Fibroblast of the conjunctiva (primary cell): ENCODE measurements around the gene RBM19.
"Not testable (repeated sequence)": the region's sequence is repeated elsewhere in the genome, so short reads cannot be mapped to it uniquely, and the experiment has no call there.

ENCODE experiments used
- DNase-seq: peaks from one replicate; pipeline ENCODE4 v3.0.0-alpha.2; 2010; ENCODE audit warnings: low read depth

RBM19 gene

GRCh38 chr12:113965951-113966797, at the start of gene RBM19:
Gene RBM19 (minus strand): TSS chr12:113966325. CDS start chr12:113966227, 98 bp downstream.
- DNase-seq: peak; percentile 97

DNA sequence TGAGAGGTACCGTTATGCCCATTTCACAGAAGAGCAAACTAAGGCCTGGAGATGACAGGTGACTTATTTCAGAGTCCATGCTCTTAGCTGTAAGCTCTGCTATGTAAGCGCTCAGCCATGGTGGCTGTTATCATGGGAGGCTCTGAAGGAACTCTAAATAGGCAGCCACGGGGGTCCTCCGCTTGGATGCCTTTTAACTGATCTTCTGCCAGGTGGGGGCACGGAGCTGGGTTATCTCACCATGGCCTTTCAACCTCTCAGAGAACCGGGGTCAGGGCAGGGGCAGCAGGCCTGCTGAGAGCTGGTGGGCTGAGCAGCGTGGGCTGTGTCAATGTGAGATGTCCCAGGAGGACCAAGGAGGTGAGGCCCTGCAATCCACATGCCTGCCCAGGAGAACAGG, 49.7 kb upstream of the RBM19 start:
- no peak for DNase-seq

- no peak for DNase-seq
Measured at GRCh38 chr12:114013575-114014345, 47.6 kb upstream of the RBM19 start.

GRCh38 chr12:114012744-114013431, 46.8 kb upstream of the RBM19 start:
- DNase-seq: no peak

DNA sequence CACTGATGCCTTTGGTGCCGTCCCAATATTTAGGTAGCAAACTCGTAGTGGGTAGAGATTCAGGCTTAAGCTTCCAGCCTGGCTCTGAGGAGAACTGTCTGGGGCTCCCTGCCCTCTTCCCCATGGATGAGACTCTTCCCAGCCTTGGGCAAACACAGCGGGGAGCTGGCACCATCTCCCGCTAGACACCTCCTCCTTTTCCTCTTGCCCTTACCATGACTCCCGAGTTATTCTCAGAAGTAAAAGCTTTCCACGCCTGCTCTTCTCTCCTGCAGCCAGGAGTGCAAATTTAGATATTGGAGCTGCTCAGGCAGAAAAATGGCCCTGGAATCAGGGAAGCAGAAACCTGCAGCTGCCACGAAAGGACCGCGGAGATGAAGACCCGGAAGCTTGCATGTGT, 45.6 kb upstream of the RBM19 start:
- no peak for DNase-seq

GRCh38 chr12:114006482-114007425, 40.6 kb upstream of the RBM19 start:
- DNase-seq: no peak

GRCh38 chr12:114004402-114004801, 38.3 kb upstream of the RBM19 start:
- DNase-seq: no peak

- DNase-seq: no peak
Measured at GRCh38 chr12:114003286-114003685, 37.2 kb upstream of the RBM19 start.

DNA sequence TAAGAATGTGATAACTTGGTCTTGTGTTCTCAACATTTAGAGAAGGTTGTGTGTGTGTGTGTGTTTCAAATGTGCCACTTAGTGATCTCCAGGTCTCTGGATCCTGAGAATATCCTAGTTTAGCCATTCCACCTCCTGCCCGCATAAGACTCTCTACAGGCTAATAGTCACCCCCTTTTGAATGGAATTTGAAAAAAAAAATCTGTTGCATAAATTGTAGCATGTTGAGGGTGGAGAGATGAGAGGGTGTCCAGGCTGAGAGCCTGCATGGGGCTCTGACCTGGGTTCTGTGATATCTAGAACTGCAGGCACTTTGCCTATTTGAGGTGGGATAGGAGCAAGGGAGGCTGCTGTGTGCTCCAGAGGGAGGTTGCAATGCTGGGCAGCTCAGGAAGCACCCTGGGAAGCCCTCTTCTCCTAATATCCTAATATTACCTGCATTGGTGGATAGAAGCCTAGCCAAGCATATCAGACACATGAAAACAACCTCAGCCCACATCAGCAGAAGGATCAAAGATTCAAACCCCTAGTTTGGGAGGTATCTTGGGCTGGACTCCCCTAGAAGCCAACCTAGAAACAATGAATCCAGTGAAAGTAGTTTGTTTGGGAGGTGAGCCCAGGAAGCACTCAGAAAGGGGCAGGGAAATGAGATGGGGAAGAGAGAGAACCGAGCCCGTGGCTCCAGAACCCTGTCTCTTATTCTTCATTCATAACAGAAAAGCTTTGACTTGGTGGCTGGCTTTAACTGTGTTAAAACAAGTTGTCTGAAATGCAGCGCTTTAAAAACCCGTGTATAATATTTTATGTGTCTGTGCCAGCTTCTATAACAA, 35.6 kb upstream of the RBM19 start:
- no peak for DNase-seq

DNA sequence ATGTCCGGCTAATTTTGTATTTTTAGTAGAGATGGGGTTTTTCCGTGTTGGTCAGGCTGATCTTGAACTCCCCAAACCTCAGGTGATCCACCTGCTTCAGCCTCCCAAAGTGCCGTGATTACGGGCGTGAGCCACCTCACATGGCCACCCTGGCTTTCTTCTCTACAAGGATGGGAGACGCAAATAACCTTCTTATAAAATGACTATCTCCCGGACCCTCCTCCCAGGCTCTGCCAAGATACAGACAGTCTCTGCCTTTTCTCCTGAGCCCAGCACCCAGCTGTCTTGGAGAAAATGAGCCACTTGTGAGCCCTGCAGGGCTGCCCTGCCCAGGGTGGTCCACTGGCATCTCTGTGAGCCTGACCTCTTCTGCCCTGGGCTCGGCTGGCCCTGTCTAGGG, 34.7 kb upstream of the RBM19 start:
- no peak for DNase-seq

DNA sequence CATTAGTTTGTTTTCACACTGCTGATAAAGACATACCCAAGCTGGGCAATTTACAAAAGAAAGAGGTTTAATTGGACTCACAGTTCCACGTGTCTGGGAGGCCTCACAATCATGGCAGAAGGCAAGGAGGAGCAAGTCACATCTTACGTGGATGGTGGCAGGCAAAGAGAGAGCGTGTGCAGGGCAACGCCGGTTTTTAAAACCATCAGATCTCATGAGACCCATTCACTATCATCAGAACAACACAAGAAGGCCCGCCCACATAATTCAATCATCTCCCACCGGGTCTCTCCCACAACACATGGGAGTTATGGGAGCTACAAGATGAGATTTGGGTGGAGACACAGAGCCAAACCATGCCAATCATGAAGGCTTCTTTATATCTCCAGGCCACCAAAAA, 34.1 kb upstream of the RBM19 start:
- not testable (repeated sequence) for DNase-seq

- no peak for DNase-seq
Measured at GRCh38 chr12:113997365-113997764, 31.2 kb upstream of the RBM19 start.

DNA sequence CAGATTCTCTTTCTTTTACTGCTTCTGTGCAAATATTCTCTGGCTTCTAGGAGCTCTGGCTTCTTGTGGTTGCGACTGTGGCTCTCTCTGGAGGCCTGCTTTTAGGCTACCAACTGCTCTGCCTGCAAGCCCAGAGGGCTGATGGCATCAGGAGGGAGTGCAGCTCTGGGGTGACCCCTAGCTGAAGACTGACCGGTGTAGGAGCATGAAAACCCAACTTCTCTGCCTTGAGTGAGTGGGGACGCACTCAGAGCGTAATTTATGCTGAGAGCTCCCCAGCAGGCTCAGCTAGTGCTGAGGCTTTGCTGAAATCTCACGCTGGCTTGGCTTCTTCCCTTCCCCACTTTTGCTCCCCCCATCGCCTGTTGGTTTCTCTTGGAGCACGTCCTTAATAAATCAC, 29.9 kb upstream of the RBM19 start:
- DNase-seq: no peak

DNA sequence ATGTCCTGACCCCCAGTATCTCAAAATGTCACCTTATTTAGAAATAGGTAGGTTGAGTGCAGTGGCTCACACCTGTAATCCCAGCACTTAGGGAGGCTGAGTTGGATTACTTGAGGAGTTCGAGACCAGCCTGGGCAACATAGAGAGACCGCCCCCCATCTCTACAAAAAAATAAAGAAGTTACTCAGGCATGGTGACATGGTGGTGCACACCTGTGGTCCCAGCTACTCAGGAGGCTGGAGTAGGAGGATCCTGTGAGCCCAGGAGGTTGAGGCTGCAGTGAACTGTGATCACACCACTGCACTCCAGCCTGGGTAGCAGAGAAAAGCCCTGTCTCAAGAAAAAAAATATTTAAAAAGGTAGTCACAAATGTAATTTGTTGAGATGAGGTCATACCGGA, 27.9 kb upstream of the RBM19 start:
- no peak for DNase-seq

DNA sequence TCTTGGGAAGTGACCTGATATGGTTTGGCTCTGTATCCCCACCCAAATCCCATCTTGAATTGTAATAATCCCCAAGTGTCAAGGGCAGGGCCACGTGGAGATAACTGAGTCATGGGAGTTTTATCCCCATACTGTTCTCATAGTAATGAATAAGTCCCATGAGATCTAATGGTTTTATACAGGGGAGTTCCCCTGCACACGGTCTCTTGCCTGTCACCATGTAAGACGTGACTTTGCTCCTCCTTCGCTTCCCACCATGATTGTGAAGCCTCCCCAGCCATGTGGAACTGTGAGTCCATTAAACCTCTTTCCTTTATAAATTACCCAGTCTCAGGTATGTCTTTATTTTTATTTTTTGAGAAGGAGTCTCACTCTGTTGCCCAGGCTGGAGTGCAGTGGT, 26.6 kb upstream of the RBM19 start:
- not testable (repeated sequence) for DNase-seq

DNA sequence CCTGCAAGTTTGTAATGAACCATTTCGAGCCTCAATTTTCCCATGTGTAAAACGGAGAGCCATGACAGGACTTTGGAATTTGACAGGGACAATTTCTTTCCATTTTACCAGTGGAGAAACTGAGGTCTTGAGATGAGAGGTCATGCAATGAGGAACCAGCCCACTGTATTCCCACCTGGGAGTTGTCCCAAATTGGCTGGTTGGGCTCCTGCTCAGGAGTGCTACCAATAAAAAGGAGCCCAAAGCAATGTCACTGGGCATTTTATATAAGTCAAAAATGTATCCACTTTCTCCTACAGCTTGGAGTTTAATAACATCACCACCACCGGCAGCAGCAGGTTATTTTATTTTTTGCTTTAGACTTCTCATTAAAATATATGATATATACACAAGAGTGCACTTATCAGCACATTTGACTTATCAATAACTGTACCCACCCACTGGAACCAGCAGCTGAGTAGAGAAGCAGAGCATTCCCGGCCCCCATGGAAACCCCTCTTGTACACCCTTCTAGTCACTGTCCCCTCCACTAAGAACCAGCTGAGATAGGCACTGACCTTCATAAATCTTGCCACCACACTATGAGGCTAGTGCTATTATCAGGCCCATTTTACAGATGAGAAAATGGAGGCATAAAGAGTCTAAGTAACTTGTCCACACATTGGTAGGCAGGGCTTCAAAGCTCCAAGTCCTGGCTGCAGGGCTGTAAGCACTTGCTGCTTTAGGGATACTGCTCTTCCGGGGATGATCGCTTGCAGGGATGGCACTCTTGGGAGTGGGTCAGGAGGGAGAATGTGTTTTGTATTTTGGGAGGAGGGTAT, 25.3 kb upstream of the RBM19 start:
- DNase-seq: no peak

GRCh38 chr12:113990250-113991223, 24.4 kb upstream of the RBM19 start:
- no peak for DNase-seq

DNA sequence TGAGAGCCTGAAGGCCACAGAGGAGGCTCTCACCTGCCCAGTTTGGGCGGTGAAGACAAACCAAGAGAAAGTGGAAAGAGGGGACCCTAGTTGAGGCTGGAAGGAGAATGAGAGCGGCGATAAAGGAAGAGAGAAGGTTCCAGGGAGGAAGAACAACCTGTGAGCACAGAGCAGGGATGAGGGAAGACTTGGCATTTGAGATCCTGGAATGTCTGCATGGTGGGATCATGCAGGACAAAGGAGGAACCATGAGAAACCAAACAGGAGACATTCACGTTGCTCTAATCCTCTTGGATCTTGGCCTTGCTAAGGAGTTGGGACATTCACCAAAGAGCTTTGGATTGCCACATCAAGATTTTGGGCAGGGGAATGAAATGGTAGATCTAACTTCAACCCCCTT, 22.9 kb upstream of the RBM19 start:
- no peak for DNase-seq

DNA sequence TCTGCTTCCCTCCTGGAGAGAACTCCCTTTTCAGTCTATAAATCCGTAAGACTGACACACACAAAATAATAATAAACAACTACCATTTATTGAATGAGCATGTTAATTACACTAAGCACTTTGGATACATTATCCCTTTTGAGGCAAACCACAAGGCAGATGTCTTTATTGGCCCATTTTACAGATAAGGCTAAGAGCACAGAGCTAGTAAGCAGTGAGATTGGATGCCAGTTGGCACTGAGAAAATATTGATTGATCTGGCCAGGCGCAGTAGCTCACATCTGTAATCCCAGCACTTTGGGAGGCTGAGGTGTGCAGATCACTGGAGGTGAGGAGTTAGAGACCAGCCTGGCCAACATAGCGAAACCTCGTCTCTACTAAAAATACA, 21.9 kb upstream of the RBM19 start:
- DNase-seq: no peak
